DOHH2 (cell line): ENCODE data around the gene HNRNPH2.

Experiments used
- EZH2phosphoT487 ChIP-seq: fragments of 200-600 bp; sonication (generic); IDR thresholded peaks from 2 replicates; pipeline ENCODE4 v1.6.1; 2017; ENCODE audit warnings: borderline replicate concordance, mild to moderate bottlenecking, antibody characterized with exemption, low read length, moderate library complexity, mixed read lengths
- TF ChIP-seq, protein P1 (sequence below): fragments of 200-600 bp; sonication (generic); IDR thresholded peaks from one replicate; pipeline ENCODE4 v1.5.1; 2014; ENCODE audit warnings: antibody characterized with exemption, mild to moderate bottlenecking, low read depth, low read length; ENCODE audit not compliant: poor library complexity, severe bottlenecking

DNA sequence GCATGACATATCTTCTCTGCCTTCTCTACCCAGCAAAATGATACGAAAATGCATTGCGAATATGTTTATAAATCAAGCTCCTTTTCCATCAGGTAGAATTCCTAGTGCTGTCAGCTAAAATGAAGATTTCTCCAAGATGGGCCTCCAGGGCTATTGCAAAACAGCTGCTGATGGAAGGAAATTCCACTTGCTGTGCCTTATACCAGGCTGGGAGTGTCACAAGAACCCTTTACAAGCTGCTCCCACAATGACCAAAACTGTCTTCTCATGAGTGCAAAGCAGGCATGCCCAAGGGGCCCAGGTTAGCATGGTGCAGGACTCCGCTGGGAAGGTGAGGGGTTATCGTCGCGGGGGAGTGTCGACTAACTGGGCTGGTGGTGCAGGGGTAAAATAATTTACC lies 8.7 kb downstream of the HNRNPH2 start:
- TF ChIP-seq, protein P1, sequence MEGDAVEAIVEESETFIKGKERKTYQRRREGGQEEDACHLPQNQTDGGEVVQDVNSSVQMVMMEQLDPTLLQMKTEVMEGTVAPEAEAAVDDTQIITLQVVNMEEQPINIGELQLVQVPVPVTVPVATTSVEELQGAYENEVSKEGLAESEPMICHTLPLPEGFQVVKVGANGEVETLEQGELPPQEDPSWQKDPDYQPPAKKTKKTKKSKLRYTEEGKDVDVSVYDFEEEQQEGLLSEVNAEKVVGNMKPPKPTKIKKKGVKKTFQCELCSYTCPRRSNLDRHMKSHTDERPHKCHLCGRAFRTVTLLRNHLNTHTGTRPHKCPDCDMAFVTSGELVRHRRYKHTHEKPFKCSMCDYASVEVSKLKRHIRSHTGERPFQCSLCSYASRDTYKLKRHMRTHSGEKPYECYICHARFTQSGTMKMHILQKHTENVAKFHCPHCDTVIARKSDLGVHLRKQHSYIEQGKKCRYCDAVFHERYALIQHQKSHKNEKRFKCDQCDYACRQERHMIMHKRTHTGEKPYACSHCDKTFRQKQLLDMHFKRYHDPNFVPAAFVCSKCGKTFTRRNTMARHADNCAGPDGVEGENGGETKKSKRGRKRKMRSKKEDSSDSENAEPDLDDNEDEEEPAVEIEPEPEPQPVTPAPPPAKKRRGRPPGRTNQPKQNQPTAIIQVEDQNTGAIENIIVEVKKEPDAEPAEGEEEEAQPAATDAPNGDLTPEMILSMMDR, result no peak
- no peak for TF ChIP-seq EZH2phosphoT487
